Measurements from ENCODE around the gene WRAP73.

WRAP73 gene

DNA sequence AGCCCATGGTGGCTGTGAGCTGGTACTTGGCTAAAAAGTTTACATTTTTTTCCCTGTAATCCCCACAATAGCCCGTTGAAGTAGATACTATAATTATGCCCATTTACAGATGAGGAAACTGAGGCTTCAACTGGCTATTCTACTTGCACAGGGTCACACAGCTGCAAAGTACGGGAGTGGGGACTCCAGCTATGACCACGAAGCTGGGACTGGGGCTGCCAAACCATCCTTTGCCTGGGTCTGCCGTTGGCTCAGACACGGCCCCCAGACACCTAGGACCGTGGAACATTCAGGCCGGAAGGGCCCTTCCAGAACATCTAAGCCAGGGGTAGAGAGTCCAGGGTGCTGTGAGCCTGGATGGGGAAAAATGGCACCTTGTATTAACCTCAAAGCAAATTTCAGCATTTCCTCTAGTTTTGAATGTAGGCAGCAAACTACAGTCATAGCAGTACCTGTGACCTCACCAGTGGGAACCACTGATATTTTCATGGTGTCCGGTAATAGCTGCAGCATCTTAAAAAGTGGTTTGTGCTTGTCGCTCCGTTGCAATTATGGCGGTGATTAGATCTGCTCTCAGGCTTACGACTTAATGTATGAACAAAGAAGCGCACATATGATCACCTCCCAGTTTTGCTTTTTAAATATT, 6.7 kb upstream of the WRAP73 start:
- no peak overlapping the region for H2BK5ac ChIP-seq (ENCODE audit: low read length)
- H3K36me3 ChIP-seq (ENCODE audit: control insufficient read depth, insufficient read depth, low read length) = no peaks in the 10 kb centered on the region
- H4K8ac ChIP-seq (ENCODE audit: low read depth, low read length) = no peak overlapping the region
- H3K27me3 ChIP-seq (ENCODE audit: insufficient read depth, low read length, poor library complexity) = peaks cover 36% of the 10 kb centered on the region
- DNase-seq = no peak
- H3K4me2 ChIP-seq (ENCODE audit: low read length) = no peak overlapping the region
- WGBS (ENCODE audit: extremely low coverage, insufficient coverage, low lambda C conversion rate) = no CpG with 5 or more reads among the region's 13 CpGs
- H2BK15ac ChIP-seq (replicated peaks; ENCODE audit: low read depth) = no peak overlapping the region
- H3K4me3 ChIP-seq (ENCODE audit: low read length) = no peak overlapping the region
- no peak overlapping the region for H3K56ac ChIP-seq (ENCODE audit: low read length)
- no peak overlapping the region for H3K23ac ChIP-seq (ENCODE audit: low read length)
- H2AK5ac ChIP-seq (ENCODE audit: low read length) = no peak overlapping the region
- no peak overlapping the region for H3K27ac ChIP-seq (ENCODE audit: low read depth, low read length)
- no peaks in the 10 kb centered on the region for H3K4me1 ChIP-seq (ENCODE audit: control insufficient read depth, low read depth, low read length)
- no peak overlapping the region for H2BK120ac ChIP-seq (ENCODE audit: low read depth, low read length)
- H3K4ac ChIP-seq (ENCODE audit: low read depth, low read length) = no peak overlapping the region
- H3K18ac ChIP-seq (ENCODE audit: low read length) = no peak overlapping the region
- no peak overlapping the region for H3K9ac ChIP-seq (ENCODE audit: low read length)
- H3K79me2 ChIP-seq (ENCODE audit: control insufficient read depth, insufficient read depth, low read length) = no peaks in the 10 kb centered on the region
- H3K79me1 ChIP-seq (ENCODE audit: low read length) = no peaks in the 10 kb centered on the region
- no peak overlapping the region for H4K5ac ChIP-seq (ENCODE audit: low read length)

DNA sequence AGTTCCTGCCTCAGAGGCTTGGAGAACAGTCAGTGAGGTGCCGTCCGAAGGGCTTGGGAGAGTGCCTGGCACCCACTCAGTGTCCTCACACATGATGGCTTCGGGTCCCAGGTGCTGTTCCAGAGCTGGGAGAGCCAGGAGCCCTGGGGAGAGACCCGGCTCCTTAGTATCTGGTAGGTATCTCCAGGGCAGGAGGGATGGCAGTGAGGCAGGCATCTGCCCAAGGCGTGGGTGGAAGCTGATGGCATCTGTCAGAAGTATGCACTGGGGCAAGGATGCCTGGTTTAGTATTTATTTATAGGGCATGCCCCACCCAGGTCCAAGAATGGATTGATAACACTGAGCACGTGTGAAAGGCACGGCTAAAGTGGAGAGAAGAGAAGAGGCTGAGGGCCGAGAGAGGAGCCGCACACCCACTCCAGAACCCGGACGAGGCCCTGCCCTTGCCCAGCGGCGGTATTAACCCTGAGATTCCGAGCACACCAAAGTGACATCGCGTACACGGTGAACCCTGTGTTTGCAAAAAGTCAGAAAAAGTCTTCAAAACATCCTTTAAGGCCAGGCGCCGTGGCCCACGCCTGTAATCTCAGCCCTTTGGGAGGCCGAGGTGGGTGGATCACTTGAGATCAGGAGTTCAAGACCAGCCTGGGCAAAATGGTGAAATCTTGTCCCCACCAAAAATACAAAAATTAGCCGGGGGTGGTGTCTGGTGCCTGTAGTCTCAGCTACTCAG, 4.8 kb upstream of the WRAP73 start:
- Histone ChIP-seq H3K23ac (ENCODE audit: low read length) (no peak overlapping the region), H3K56ac (ENCODE audit: low read length) (no peak overlapping the region), H3K18ac (ENCODE audit: low read length) (no peak overlapping the region), H3K4ac (ENCODE audit: low read depth, low read length) (no peak overlapping the region), H3K36me3 (ENCODE audit: control insufficient read depth, insufficient read depth, low read length) (no peaks in the 10 kb centered on the region), H3K27ac (ENCODE audit: low read depth, low read length) (no peak overlapping the region), H3K4me1 (ENCODE audit: control insufficient read depth, low read depth, low read length) (no peaks in the 10 kb centered on the region), H3K79me1 (ENCODE audit: low read length) (no peaks in the 10 kb centered on the region), H3K4me3 (ENCODE audit: low read length) (no peak overlapping the region), H2BK5ac (ENCODE audit: low read length) (no peak overlapping the region), H3K79me2 (ENCODE audit: control insufficient read depth, insufficient read depth, low read length) (no peaks in the 10 kb centered on the region), H3K27me3 (ENCODE audit: insufficient read depth, low read length, poor library complexity) (peaks cover 48% of the 10 kb centered on the region), H2BK15ac (replicated peaks; ENCODE audit: low read depth) (no peak overlapping the region), H3K9ac (ENCODE audit: low read length) (no peak overlapping the region), H3K4me2 (ENCODE audit: low read length) (no peak overlapping the region), H2BK120ac (ENCODE audit: low read depth, low read length) (no peak overlapping the region), H4K8ac (ENCODE audit: low read depth, low read length) (no peak overlapping the region), H4K5ac (ENCODE audit: low read length) (no peak overlapping the region), H2AK5ac (ENCODE audit: low read length) (no peak overlapping the region)
- no CpG with 5 or more reads among the region's 22 CpGs for WGBS (ENCODE audit: extremely low coverage, insufficient coverage, low lambda C conversion rate)
- DNase-seq = no peak

DNA sequence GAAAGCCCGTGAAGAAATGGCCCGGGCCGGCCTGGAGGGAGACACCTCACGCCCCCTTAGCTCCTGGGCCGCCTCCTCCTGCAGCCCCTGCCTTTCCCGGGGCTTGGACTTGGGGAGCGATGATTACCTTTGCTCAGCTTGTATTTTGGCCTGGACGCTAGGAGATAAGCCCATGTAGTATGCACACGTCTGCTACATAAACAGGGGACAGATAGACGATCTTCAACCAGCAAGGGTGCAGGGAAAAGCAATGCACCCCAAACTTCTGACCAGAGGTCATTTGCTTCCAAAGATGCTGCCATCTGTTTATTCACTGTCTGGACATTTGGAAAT, 3.3 kb upstream of the WRAP73 start:
- Histone ChIP-seq H3K27ac (ENCODE audit: low read depth, low read length) (no peak overlapping the region), H3K23ac (ENCODE audit: low read length) (no peak overlapping the region), H3K4me2 (ENCODE audit: low read length) (no peak overlapping the region), H3K56ac (ENCODE audit: low read length) (no peak overlapping the region), H2AK5ac (ENCODE audit: low read length) (no peak overlapping the region), H2BK15ac (replicated peaks; ENCODE audit: low read depth) (no peak overlapping the region), H3K4me1 (ENCODE audit: control insufficient read depth, low read depth, low read length) (no peaks in the 10 kb centered on the region), H3K27me3 (ENCODE audit: insufficient read depth, low read length, poor library complexity) (peaks cover 48% of the 10 kb centered on the region), H4K8ac (ENCODE audit: low read depth, low read length) (no peak overlapping the region), H3K4ac (ENCODE audit: low read depth, low read length) (no peak overlapping the region), H3K79me2 (ENCODE audit: control insufficient read depth, insufficient read depth, low read length) (no peaks in the 10 kb centered on the region), H4K5ac (ENCODE audit: low read length) (no peak overlapping the region), H3K18ac (ENCODE audit: low read length) (no peak overlapping the region), H3K36me3 (ENCODE audit: control insufficient read depth, insufficient read depth, low read length) (no peaks in the 10 kb centered on the region), H2BK5ac (ENCODE audit: low read length) (no peak overlapping the region), H2BK120ac (ENCODE audit: low read depth, low read length) (no peak overlapping the region), H3K9ac (ENCODE audit: low read length) (no peak overlapping the region), H3K79me1 (ENCODE audit: low read length) (peaks cover 4% of the 10 kb centered on the region), H3K4me3 (ENCODE audit: low read length) (no peak overlapping the region)
- DNase-seq = no peak
- no CpG with 5 or more reads among the region's 10 CpGs for WGBS (ENCODE audit: extremely low coverage, insufficient coverage, low lambda C conversion rate)

GRCh38 chr1:3652548-3653285, 2.8 kb upstream of the WRAP73 start:
- Histone ChIP-seq H4K8ac (ENCODE audit: low read depth, low read length) (no peak overlapping the region), H3K4me1 (ENCODE audit: control insufficient read depth, low read depth, low read length) (no peaks in the 10 kb centered on the region), H3K79me2 (ENCODE audit: control insufficient read depth, insufficient read depth, low read length) (no peaks in the 10 kb centered on the region), H3K56ac (ENCODE audit: low read length) (peak overlapping the region; percentile 15), H4K5ac (ENCODE audit: low read length) (no peak overlapping the region), H2BK120ac (ENCODE audit: low read depth, low read length) (no peak overlapping the region), H3K23ac (ENCODE audit: low read length) (no peak overlapping the region), H2BK5ac (ENCODE audit: low read length) (no peak overlapping the region), H2BK15ac (replicated peaks; ENCODE audit: low read depth) (no peak overlapping the region), H3K79me1 (ENCODE audit: low read length) (peaks cover 4% of the 10 kb centered on the region), H3K9ac (ENCODE audit: low read length) (peak overlapping the region; percentile 19), H2AK5ac (ENCODE audit: low read length) (no peak overlapping the region), H3K27ac (ENCODE audit: low read depth, low read length) (no peak overlapping the region), H3K18ac (ENCODE audit: low read length) (no peak overlapping the region), H3K4me2 (ENCODE audit: low read length) (peak overlapping the region; percentile 23), H3K4ac (ENCODE audit: low read depth, low read length) (no peak overlapping the region), H3K4me3 (ENCODE audit: low read length) (no peak overlapping the region), H3K36me3 (ENCODE audit: control insufficient read depth, insufficient read depth, low read length) (no peaks in the 10 kb centered on the region), H3K27me3 (ENCODE audit: insufficient read depth, low read length, poor library complexity) (peaks cover 48% of the 10 kb centered on the region)
- no CpG with 5 or more reads among the region's 68 CpGs for WGBS (ENCODE audit: extremely low coverage, insufficient coverage, low lambda C conversion rate)
- peak; percentile 44 for DNase-seq

GRCh38 chr1:3651930-3652547, 2.1 kb upstream of the WRAP73 start, which contains the start of gene TP73:
TP73 (plus strand) TSS chr1:3652516; CDS start chr1:3682366, 29,850 bp downstream.
- no peak within 1 kb of the TSS for H4K5ac ChIP-seq (ENCODE audit: low read length)
- no peaks in the 10 kb centered on the region for H3K36me3 ChIP-seq (ENCODE audit: control insufficient read depth, insufficient read depth, low read length)
- peak within 1 kb of the TSS; percentile 45 for H3K23ac ChIP-seq (ENCODE audit: low read length)
- peaks cover 4% of the 10 kb centered on the region for H3K79me1 ChIP-seq (ENCODE audit: low read length)
- H2BK15ac ChIP-seq (replicated peaks; ENCODE audit: low read depth) = no peak within 1 kb of the TSS
- H3K18ac ChIP-seq (ENCODE audit: low read length) = no peak within 1 kb of the TSS
- H3K4me2 ChIP-seq (ENCODE audit: low read length) = peak within 1 kb of the TSS; percentile 66
- H2BK5ac ChIP-seq (ENCODE audit: low read length) = no peak within 1 kb of the TSS
- no peaks in the 10 kb centered on the region for H3K4me1 ChIP-seq (ENCODE audit: control insufficient read depth, low read depth, low read length)
- H3K4me3 ChIP-seq (ENCODE audit: low read length) = no peak within 1 kb of the TSS
- H3K79me2 ChIP-seq (ENCODE audit: control insufficient read depth, insufficient read depth, low read length) = no peaks in the 10 kb centered on the region
- H2BK120ac ChIP-seq (ENCODE audit: low read depth, low read length) = no peak within 1 kb of the TSS
- WGBS (ENCODE audit: extremely low coverage, insufficient coverage, low lambda C conversion rate) = no CpG with 5 or more reads among the region's 80 CpGs
- H3K27me3 ChIP-seq (ENCODE audit: insufficient read depth, low read length, poor library complexity) = peaks cover 48% of the 10 kb centered on the region
- no peak within 1 kb of the TSS for H3K27ac ChIP-seq (ENCODE audit: low read depth, low read length)
- no peak within 1 kb of the TSS for H4K8ac ChIP-seq (ENCODE audit: low read depth, low read length)
- peak within 1 kb of the TSS; percentile 32 for H3K9ac ChIP-seq (ENCODE audit: low read length)
- H3K4ac ChIP-seq (ENCODE audit: low read depth, low read length) = no peak within 1 kb of the TSS
- DNase-seq = peak; percentile 11
- H2AK5ac ChIP-seq (ENCODE audit: low read length) = no peak within 1 kb of the TSS
- peak within 1 kb of the TSS; percentile 60 for H3K56ac ChIP-seq (ENCODE audit: low read length)

All from mesendoderm (in vitro differentiated cells).